Stimulated activated CD8-positive, alpha-beta memory T cell treated with anti-CD3 and anti-CD28 coated beads, Interleukin-4, amount 100 ng/mL, for 1 hour (primary cell): Measurements from ENCODE around the gene BEND5.

Experiments
- DNase-seq, 2 donors: peaks; one replicate each; pipeline ENCODE4 v3.0.0-alpha.2; 2020; ENCODE audit warnings: low read depth in 2 of 2, low spot score in 1 of 2

Gene BEND5

GRCh38 chr1:48726139-48726538 lies 50.6 kb downstream of the BEND5 start:
- no peak for DNase-seq

GRCh38 chr1:48725341-48726046 lies 51.2 kb downstream of the BEND5 start:
- DNase-seq: no peak

DNA sequence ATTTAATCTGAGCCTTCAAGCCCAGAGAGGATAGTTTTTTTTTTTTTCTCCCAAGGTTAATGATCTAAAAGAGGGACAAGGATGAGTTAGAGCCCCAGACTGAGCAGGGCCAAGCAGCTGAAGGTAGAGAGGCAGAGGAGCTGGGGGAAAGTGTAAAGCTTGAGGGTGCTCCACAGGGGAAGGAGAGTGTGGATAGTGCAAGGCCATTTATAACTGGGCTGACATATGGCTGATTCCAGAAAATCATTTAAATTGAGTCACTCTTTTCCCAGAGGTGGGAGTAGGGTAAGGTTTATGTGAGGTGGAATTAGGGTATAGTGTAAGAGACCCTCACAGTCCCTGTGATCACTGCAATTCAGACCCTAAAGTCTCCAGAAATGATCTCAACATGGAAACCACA lies 55.8 kb downstream of the BEND5 start:
- no peak for DNase-seq

DNA sequence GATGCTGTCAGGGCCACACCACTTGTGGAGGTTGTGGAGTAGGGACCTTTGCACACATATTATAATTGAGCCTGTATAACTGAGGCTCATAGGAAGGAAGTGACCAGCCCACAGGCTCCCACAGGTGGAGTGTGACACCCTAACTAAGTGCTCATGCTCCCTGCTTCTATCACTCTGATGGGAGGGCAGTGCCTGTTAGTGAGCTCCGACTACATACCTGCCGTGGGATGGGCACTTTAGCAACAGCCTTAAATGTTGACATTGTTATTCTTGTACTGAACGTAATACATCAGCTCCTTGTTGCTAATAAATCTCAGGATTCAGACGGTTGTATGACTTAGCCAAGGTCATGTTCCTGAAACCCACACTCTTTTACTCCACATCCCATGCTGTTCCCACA lies 58.0 kb downstream of the BEND5 start:
- DNase-seq: no peak

- no peak for DNase-seq
These were observed 58.5 kb downstream of the BEND5 start for GRCh38 chr1:48718116-48718630.

DNA sequence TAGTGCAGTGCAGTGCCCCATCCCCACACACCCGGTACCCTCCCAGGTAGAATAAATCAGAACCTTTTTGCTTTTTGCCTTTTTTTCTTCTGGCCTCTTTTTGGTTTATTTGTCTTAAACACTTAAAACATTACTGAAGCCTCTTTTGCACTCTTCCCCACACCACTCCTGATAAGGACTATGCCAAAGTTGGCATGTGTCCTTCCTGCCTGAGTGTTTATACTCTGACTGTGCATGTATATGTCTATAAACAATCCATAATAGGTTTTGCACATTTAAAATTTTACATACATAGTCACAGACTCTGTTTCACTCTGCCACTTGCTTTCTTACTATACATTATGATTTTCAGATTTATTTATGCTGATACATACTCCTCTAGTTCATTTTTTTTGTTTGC lies 59.6 kb downstream of the BEND5 start:
- no peak for DNase-seq

- DNase-seq: no peak
These were observed 60.8 kb downstream of the BEND5 start for GRCh38 chr1:48715921-48716320.

GRCh38 chr1:48710915-48711314 lies 65.8 kb downstream of the BEND5 start:
- DNase-seq: no peak

DNA sequence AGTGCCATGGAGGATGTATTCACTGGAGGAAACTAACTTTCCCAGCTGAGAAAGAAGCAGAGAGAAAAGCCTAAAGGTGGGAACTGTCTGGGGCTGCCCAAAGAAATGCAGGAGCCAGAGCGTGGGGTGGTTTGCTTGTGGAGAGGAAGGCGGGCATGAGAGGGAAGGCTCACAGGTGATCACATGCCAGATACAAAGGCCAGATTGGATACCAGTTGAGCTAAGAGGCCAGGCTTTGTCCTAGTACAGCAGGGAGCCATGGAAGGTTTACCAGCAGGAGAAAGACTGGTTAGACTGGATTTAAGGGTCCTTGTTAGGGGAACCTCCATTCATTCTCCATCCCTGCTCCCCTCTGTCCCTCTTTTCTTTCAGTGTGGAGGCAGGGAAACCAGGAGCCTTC lies 66.4 kb downstream of the BEND5 start:
- DNase-seq: no peak

DNA sequence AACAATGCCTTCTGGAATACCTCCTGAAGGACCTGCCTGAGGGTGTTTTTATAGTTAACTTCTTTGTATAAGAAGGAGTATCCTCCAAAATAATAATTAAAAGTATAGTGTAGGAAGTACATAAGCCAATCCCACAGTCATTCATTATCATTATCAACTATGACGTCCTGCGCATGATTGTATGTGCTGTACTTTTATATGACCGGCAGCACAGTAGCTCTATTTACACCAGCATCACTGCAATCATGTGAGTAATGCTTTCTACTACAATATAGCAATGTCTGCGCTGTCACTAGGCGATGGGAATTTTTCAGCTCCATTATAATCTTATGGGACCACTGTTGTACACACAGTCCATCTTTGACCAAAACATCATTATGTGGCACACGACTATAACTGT lies 72.0 kb downstream of the BEND5 start:
- no peak for DNase-seq

- no peak for DNase-seq
These were observed 75.2 kb downstream of the BEND5 start for GRCh38 chr1:48701445-48701844.

DNA sequence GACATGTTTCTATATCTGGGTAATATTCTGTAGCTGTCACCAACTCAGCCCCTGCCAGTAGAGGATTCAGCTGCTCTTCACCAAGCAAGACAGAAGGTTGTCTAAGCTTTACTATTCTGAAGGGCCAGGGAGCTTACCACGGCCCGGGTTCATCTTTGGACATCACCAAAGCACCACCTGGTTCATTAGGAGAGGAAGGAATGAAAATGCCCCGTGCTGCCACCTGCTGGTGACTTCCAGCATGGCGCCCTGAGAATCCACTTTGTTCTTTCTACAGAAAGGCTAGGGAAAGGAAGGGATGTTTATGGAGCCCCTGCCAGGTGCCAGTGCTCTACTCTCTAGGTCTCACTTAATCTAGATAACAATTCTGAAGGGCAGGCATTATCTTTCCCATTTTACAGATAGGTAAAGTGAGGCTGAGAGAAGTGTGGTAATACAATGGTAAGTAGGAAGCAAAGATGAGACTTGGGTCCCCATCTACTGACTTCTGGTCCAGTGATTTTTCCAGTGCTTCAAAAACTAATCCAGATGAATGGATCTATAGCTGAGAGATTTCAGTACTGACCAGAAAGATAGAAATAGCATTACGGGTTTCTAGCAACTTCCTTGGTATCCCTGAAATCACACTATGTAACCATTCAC lies 79.5 kb downstream of the BEND5 start:
- DNase-seq: peak in 1 of 2 donors; percentile 17

DNA sequence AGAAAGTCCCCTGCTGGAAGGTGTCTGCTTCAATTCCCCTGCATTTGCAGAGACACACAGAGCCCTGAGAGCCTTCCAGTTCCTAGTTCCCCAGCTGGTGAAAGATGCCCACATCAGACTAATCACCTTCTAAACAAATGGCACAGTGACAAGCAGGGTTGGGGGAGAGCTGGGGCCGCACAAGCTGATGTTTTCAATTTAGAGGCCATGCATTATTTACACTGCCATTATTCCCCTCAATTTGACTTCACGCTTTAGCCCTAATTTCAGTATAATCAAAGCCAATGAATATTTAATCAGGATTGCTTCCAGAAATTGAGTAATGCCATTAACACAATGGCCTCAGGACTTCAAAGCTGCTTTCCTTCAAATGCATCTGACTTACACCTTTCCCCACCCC lies 81.5 kb downstream of the BEND5 start:
- no peak for DNase-seq

- no peak for DNase-seq
These were observed 82.9 kb downstream of the BEND5 start for GRCh38 chr1:48693674-48694320.

GRCh38 chr1:48693180-48693579 lies 83.5 kb downstream of the BEND5 start:
- no peak for DNase-seq

GRCh38 chr1:48692235-48692634 lies 84.5 kb downstream of the BEND5 start:
- DNase-seq: no peak

- no peak for DNase-seq
These were observed 85.2 kb downstream of the BEND5 start for GRCh38 chr1:48691429-48692001.

DNA sequence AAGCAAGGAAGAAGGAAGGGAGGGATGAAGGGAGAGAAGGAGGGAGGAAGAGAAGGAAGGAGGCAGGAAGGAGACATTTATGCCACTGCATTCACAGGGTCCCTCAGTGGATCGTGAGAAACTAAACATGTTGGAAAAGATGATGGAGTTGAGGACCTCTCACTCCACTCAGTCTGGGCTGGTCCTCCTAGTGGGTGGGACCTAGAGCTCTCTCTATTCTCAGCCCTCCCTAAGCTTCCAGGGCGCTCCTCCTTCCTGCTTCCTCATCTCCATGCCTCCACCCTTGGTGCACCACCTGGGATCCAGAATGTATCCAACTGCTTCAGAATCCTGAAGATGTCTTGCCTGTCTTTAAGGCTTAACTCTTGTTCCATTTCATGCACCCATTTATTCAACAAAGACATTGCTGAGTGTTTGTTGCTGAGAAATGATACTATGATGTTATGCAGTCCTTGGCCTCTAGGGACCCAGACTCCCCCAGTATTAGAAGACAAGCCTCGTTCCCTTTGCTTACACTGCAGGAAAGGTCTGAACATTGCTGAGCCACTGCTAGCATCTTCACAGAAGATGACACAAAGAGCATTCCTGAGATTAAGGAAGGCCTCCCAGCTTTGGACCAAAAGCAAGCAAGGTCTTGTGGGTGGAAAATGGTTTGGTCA lies 88.5 kb downstream of the BEND5 start:
- no peak for DNase-seq

GRCh38 chr1:48687282-48688045 lies 89.2 kb downstream of the BEND5 start:
- DNase-seq: no peak

- DNase-seq: no peak
These were observed 90.5 kb downstream of the BEND5 start for GRCh38 chr1:48686159-48686558.

DNA sequence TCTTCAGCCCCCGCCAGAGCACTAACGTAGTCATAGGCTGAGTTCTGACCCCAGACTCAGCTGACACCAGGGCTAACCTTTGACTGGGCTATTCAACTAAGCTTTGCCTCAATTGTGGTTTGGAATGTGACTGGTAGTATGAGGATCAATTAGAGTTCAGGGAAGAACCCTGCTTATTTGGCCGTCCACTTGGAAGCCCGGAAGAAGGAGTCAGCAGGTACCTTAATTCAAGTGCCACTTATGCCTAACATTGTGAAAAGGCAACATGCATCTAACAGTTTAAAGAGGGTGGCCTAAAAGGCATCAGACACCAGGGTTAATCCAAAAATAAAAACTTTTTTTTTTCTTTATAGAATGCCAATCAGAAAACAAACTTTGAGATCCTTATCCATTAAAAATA lies 92.3 kb downstream of the BEND5 start:
- DNase-seq: no peak
